Trophoblast cell (in vitro differentiated cells and primary cell): ENCODE measurements around the gene ZSCAN20.

Experiments
- DNase-seq, 2 donors: peaks; one replicate each; pipeline ENCODE4 v3.0.0-alpha.2; 2016
- H2AFZ ChIP-seq: 2 replicates; pipeline ENCODE4 v1.6.1; 2013; ENCODE audit warnings: low read length, moderate library complexity, mild to moderate bottlenecking; ENCODE audit not compliant: insufficient read depth, poor library complexity
- H2AK5ac ChIP-seq: 2 replicates; pipeline ENCODE4 v1.6.1; 2013; ENCODE audit warnings: mild to moderate bottlenecking, low read length
- H2BK120ac ChIP-seq: 2 replicates; pipeline ENCODE4 v1.6.1; 2013; ENCODE audit warnings: low read length, mild to moderate bottlenecking, moderate library complexity; ENCODE audit not compliant: insufficient read depth, poor library complexity
- H2BK12ac ChIP-seq: 2 replicates; pipeline ENCODE4 v1.6.1; 2013; ENCODE audit warnings: mild to moderate bottlenecking, low read length, moderate library complexity
- H2BK5ac ChIP-seq: 2 replicates; pipeline ENCODE4 v1.6.1; 2013; ENCODE audit warnings: low read length, low read depth, moderate library complexity, mild to moderate bottlenecking; ENCODE audit not compliant: poor library complexity
- H3K14ac ChIP-seq: 2 replicates; pipeline ENCODE4 v1.6.1; 2013; ENCODE audit warnings: mild to moderate bottlenecking, low read length
- H3K18ac ChIP-seq: 2 replicates; pipeline ENCODE4 v1.6.1; 2013; ENCODE audit warnings: mild to moderate bottlenecking, low read length
- H3K23ac ChIP-seq: 2 replicates; pipeline ENCODE4 v1.6.1; 2013; ENCODE audit warnings: low read length
- H3K27ac ChIP-seq: 2 replicates; pipeline ENCODE4 v1.5.1; 2013; ENCODE audit warnings: low read depth, mild to moderate bottlenecking, inconsistent platforms, low read length, moderate library complexity
- H3K27me3 ChIP-seq: 2 replicates; pipeline ENCODE4 v1.6.1; 2013; ENCODE audit warnings: inconsistent platforms, mild to moderate bottlenecking, low read length, moderate library complexity; ENCODE audit not compliant: insufficient read depth
- H3K36me3 ChIP-seq, 2 experiments: 1 replicate in 1 of 2; 2 replicates in 1 of 2; pipeline ENCODE4 v1.6.1; 2013; ENCODE audit warnings: low read length in 2 of 2, mild to moderate bottlenecking in 2 of 2, moderate library complexity in 1 of 2; ENCODE audit not compliant: insufficient read depth in 2 of 2, control insufficient read depth in 1 of 2
- H3K4ac ChIP-seq: 2 replicates; pipeline ENCODE4 v1.6.1; 2013; ENCODE audit warnings: low read depth, mild to moderate bottlenecking, low read length, moderate library complexity
- H3K4me1 ChIP-seq, 2 experiments: 1 replicate in 1 of 2; 2 replicates in 1 of 2; pipeline ENCODE4 v1.6.1; 2013; ENCODE audit warnings: low read length in 2 of 2, mild to moderate bottlenecking in 2 of 2, moderate library complexity in 1 of 2; ENCODE audit not compliant: insufficient read depth in 2 of 2, control insufficient read depth in 1 of 2
- H3K4me2 ChIP-seq: 2 replicates; pipeline ENCODE4 v1.6.1; 2013; ENCODE audit warnings: inconsistent platforms, mild to moderate bottlenecking, low read length, moderate library complexity
- H3K4me3 ChIP-seq: 2 replicates; pipeline ENCODE4 v1.5.1; 2013; ENCODE audit warnings: mild to moderate bottlenecking, low read depth, low read length, inconsistent platforms
- H3K79me1 ChIP-seq: one replicate; pipeline ENCODE4 v1.6.1; 2013; ENCODE audit warnings: low read length
- H3K79me2 ChIP-seq: 2 replicates; pipeline ENCODE4 v1.6.1; 2013; ENCODE audit warnings: low read length, mild to moderate bottlenecking; ENCODE audit not compliant: control insufficient read depth, insufficient read depth, poor library complexity
- H3K9ac ChIP-seq: 2 replicates; pipeline ENCODE4 v1.6.1; 2013; ENCODE audit warnings: mild to moderate bottlenecking, low read length
- H3K9me3 ChIP-seq: 2 replicates; pipeline ENCODE4 v1.6.1; 2013; ENCODE audit warnings: low read depth, mild to moderate bottlenecking, control low read depth, inconsistent platforms, low read length; ENCODE audit not compliant: insufficient read depth
- H4K12ac ChIP-seq: 2 replicates; pipeline ENCODE4 v1.6.1; 2013; ENCODE audit warnings: low read depth, mild to moderate bottlenecking, low read length, moderate library complexity
- H4K8ac ChIP-seq: 2 replicates; pipeline ENCODE4 v1.6.1; 2013; ENCODE audit warnings: low read depth, mild to moderate bottlenecking, low read length, moderate library complexity
- H4K91ac ChIP-seq: one replicate; pipeline ENCODE4 v1.6.1; 2013; ENCODE audit warnings: low read depth, mild to moderate bottlenecking, low read length, moderate library complexity
- WGBS: extraction: QIAGEN DNeasy Blood & Tissue Kit; methylation state at CpG from one replicate; pipeline ENCODE4 v1.1.7; 2013; ENCODE audit warnings: missing lambda C conversion rate; ENCODE audit not compliant: insufficient read length, insufficient coverage; ENCODE audit errors: extremely low coverage; 5-methylcytosine and 5-hydroxymethylcytosine counted together

ZSCAN20 gene

DNA sequence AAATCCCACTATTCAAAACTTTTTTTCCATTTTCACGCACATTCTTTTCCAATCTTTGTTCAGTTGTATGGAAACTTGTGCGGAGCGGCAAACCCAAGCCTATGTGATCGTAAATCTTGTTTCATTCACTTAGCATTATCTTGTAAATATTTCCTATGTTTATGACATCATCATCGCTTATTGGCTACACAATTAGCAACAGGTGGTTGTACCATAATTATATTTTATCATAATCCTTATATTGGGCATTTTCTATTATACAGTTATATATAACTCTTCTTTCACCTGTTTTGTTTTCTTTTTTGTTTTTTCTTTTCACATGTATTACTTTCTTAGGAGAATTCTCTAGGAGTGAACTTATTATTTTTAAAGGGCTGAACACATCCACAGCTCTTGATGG is 65.4 kb downstream of the ZSCAN20 start:
- no peak overlapping the region for H3K14ac ChIP-seq
- H4K91ac ChIP-seq = no peak overlapping the region
- no peak for DNase-seq
- no peaks in the 10 kb centered on the region for H3K79me1 ChIP-seq
- no peak overlapping the region for H2BK12ac ChIP-seq
- no peaks in the 10 kb centered on the region for H3K27me3 ChIP-seq
- H3K27ac ChIP-seq = no peak overlapping the region
- no peak overlapping the region for H4K12ac ChIP-seq
- H3K9me3 ChIP-seq = peaks cover 6% of the 10 kb centered on the region
- no peak overlapping the region for H3K4me2 ChIP-seq
- H3K4ac ChIP-seq = no peak overlapping the region
- no CpG with 5 or more reads among the region's 5 CpGs for WGBS
- H2AK5ac ChIP-seq = no peak overlapping the region
- H3K79me2 ChIP-seq = no peaks in the 10 kb centered on the region
- no peak overlapping the region for H3K23ac ChIP-seq
- no peak overlapping the region for H3K9ac ChIP-seq
- H2BK120ac ChIP-seq = no peak overlapping the region
- no peaks in the 10 kb centered on the region for H3K36me3 ChIP-seq
- H4K8ac ChIP-seq = no peak overlapping the region
- H2AFZ ChIP-seq = no peak overlapping the region
- no peak overlapping the region for H3K4me3 ChIP-seq
- H2BK5ac ChIP-seq = no peak overlapping the region
- no peaks in the 10 kb centered on the region for H3K4me1 ChIP-seq
- H3K18ac ChIP-seq = no peak overlapping the region

DNA sequence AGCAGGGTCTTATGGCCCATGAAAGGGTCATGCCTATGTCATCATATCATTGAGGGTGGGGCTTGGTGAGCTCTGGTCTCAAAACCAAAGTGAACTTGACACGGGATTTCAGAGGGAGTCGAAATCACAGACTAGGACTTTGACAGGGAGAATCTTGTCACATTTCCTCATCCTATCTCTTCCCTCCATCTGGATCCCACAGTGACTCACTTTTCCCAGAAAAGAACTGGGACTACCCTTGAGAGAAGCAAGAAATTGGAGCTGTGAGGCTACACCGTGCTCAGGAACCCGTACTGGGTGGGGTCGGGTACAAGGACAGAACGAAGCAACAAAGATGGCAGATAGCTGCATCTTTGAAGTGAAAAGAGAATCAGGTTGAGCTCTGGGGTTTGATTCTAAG is 69.5 kb downstream of the ZSCAN20 start:
- no peaks in the 10 kb centered on the region for H3K79me1 ChIP-seq
- H2BK120ac ChIP-seq = no peak overlapping the region
- no peak overlapping the region for H3K4me3 ChIP-seq
- WGBS = no CpG with 5 or more reads among the region's 6 CpGs
- no peak overlapping the region for H3K9ac ChIP-seq
- no peak overlapping the region for H3K4me2 ChIP-seq
- no peak overlapping the region for H3K4ac ChIP-seq
- H4K12ac ChIP-seq = no peak overlapping the region
- H2AFZ ChIP-seq = no peak overlapping the region
- no peaks in the 10 kb centered on the region for H3K79me2 ChIP-seq
- H4K8ac ChIP-seq = no peak overlapping the region
- no peak overlapping the region for H4K91ac ChIP-seq
- H2BK5ac ChIP-seq = no peak overlapping the region
- peak in 1 of 2 donors; percentile 1 for DNase-seq
- no peaks in the 10 kb centered on the region for H3K36me3 ChIP-seq
- H3K9me3 ChIP-seq = peaks cover 3% of the 10 kb centered on the region
- H3K23ac ChIP-seq = no peak overlapping the region
- no peak overlapping the region for H3K27ac ChIP-seq
- H3K27me3 ChIP-seq = no peaks in the 10 kb centered on the region
- no peak overlapping the region for H2AK5ac ChIP-seq
- H3K14ac ChIP-seq = no peak overlapping the region
- no peak overlapping the region for H2BK12ac ChIP-seq
- no peaks in the 10 kb centered on the region for H3K4me1 ChIP-seq
- H3K18ac ChIP-seq = no peak overlapping the region
